GM19193 (cell line): ENCODE measurements around the gene C12orf75.

Experiments used
- POLR2A ChIP-seq: IDR thresholded peaks from 4 replicates; pipeline ENCODE4 v1.6.1; 2011; ENCODE audit not compliant: insufficient read depth, insufficient read length; ENCODE audit errors: extremely low read depth

Gene C12orf75

DNA sequence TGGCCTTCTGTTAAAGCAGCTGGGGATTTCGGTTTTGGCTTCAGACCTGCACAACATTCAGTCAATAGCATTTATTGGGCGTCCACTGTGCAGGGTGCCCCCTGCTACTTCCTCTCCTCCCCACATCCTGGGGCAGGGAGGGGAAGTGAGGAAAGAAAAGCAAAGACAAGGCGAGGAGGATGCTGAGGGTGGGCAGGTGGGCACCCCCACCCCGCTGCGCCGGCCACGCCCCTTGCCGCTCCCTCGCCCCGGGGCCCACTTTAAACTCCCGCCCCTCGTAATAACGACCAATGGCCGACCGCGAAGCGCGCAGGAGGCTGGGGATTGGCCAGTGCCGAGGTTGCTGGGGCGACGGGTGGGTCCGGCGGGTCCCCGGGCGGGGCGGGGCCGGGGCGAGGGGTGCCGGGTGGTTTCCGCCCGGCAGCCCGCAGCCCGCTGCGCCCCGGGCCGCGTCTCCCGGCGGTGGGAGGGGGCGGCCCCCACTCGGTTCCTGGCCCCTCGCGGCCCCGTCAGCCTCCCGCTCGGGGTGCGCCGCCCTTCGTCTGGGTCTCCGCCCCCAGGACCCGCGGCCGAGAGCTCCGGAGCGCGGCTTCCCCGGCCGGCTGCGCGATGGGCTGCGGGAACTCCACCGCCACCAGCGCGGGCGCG lies at the start of gene C12orf75:
TSS of gene C12orf75 (plus strand) at position 409 of the 648 bp plus-strand sequence. CDS start at position 610, 201 bp downstream.
- peak; percentile 50 for TF ChIP-seq POLR2A

- TF ChIP-seq POLR2A, result no peak
These were observed 49.4 kb upstream of the C12orf75 start for GRCh38 chr12:105280966-105281693.

GRCh38 chr12:105281694-105282049 lies 48.8 kb upstream of the C12orf75 start:
- TF ChIP-seq POLR2A, result no peak

DNA sequence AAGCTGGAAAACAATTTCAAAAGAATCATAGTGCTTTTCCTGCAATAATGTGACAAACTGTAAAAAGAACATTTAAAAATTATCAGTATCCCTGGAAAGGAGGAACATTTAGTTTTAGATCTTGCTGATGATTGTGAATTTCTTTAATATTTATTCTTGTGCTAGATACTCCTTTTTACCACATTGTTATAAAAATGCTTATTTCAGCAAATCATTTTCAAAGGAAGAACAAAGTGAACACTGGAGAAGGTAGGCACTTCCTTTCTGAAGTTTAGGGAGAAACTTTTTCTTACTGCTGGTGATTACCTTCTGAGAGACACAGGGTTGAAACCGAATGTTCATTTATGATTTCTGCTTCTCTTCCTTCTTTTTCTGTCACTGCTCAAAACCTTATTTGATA lies 45.1 kb upstream of the C12orf75 start:
- TF ChIP-seq POLR2A, result no peak

DNA sequence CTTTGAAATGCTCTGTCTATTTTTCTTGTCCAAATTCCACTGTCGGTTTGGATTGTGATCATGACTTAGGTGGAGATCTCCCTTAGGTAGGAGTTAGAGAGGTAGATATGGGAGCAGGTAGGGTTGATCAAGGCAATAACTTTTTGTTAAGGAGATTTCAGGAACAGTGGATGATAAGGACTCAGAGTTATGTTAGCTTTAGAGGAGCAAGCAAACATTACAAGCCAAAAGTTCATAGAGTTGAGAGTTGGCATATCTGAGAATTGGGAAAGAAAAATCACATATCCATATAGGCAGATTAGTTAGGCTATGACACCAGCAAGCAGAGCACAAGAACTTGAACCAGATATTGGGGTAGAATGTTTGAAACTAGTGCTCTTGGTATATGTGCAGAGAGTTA lies 43.1 kb upstream of the C12orf75 start:
- no peak for TF ChIP-seq POLR2A

DNA sequence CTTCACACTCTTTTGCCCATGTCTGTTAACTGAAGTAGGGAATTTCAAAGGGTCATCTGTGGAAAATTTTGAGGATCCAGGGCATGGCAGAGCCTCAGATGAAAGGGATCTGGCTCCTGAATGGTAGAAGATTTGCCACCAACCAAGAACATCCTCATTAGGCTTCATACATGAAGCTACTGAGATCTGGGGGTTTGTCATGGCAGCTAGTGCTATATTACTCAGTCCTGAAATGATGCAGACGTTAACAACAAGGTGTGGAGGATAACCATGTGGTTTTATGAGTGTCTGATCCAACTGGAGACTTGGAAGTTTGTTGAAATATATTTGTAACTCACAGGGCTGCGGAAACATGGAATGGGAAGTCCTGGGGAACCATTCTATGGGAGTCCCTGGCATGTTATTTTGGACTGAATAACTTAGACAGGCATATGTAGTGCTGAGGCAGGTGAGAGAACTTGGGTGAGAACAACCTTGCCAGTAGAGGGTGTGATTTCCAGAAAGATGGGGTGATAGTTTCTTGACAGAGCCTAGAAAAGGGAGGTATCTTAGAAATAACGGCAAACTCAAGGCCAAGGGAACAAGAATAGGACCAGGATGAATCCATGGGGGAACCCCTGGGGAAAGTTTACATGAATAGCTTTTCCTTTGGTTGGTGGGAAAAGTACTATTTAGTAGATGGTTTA lies 42.0 kb upstream of the C12orf75 start:
- TF ChIP-seq POLR2A, result no peak

DNA sequence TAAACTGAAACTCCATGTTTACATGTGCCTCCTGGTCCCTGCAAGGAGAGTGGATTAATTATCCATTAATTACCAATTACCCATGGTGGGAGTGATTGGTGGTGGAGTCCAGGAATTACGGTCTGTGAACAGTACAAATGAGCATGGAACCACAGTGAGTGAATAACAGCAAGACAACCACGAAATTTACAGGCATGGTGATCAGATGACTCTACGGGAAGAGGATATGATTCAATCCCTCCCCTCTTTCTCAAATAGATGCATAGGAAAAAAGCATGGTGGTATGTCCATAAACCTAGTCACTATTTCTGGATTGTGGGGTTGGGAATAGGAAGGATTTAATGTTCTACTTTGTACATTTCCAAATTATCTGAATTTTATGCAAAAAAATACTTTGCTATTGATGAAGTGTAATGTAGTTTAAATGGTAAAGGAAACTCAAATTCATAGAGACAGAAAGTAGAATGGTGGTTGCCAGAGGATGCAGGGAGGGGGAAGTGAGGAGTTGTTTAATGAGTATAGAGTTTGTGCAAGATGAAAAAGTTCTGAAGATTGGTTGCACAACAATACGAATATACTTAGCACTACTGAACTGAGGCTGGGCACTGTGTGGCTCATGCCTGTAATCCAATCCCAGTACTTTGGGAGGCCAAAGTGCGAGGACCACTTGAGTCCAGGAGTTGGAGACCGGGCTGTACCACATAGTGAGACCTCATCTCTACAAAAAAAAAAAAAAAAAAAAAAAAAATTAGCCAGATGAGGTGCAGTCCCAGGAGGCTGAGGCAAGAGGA lies 41.2 kb upstream of the C12orf75 start:
- no peak for TF ChIP-seq POLR2A

DNA sequence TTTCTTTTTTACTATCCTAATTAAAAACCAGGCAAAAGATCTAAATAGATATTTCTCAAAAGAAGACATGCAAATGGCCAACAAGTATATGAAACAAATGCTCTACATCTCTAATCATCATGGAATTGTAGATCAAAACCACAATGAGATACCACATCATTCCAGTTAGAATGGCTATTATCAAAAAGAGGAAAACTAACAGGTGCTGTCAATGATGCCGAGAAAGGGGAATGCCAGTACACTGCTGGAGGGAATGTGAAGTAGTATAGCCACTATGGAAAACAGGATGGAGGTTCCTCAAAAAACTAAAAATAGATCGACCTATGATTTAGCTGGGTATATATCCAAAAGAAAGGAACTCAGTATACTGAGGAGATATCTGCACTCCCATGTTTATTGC lies 39.0 kb upstream of the C12orf75 start:
- no peak for TF ChIP-seq POLR2A

DNA sequence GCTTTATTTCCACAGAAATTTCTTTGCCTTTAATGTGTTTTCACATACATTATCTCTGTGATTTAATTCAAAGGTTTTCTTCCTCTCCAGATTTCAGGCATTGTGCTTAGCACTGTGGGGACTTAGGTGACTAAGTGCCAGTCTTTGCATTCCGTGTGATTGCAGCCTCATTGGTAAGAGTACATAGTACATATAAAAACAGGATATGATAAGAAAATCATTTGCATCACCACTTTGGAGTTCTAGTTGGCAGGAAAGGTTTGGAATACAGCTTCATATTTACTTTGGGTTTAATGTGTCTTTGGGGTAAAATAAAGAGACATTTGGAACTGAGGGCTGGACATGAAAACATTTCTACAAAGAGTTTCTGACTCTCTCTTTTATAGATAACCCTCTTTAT lies 37.8 kb upstream of the C12orf75 start:
- no peak for TF ChIP-seq POLR2A

DNA sequence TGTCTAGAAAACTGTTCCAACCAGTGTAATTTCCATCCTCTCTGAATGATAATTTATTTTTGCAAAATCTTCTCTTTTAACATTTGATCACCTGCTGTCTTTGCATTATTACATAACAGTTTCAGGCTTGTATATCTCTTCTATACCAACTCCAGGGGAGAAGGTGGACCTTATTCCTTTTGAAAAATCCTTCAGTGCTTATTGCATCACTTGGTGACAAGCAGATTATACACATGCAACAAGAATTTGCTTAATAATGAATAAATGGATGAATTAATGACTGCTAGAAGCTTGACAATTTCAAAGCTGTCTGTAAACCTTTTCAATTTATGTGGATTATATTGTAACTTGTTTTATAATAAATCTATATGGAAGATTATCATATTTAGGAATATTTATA lies 37.3 kb upstream of the C12orf75 start:
- TF ChIP-seq POLR2A, result no peak

DNA sequence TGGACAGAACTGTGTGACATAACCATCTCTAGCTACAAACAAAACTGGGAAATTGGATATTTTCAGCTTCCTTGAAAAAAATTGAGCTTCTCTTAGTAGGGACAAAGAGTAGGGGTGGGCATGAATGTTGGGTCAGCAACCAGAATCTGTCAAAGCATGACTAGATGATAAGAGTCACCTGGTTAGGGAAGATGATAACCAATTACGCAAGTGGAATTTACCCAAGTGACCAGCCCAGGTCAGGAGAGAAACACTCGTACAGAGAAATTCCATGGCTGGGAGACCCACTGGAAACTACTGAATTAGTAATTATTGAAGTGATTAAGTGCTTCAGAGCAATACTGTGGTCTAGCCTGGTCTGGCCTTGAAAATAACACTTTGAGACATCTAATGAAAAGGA lies 36.3 kb upstream of the C12orf75 start:
- TF ChIP-seq POLR2A, result no peak

DNA sequence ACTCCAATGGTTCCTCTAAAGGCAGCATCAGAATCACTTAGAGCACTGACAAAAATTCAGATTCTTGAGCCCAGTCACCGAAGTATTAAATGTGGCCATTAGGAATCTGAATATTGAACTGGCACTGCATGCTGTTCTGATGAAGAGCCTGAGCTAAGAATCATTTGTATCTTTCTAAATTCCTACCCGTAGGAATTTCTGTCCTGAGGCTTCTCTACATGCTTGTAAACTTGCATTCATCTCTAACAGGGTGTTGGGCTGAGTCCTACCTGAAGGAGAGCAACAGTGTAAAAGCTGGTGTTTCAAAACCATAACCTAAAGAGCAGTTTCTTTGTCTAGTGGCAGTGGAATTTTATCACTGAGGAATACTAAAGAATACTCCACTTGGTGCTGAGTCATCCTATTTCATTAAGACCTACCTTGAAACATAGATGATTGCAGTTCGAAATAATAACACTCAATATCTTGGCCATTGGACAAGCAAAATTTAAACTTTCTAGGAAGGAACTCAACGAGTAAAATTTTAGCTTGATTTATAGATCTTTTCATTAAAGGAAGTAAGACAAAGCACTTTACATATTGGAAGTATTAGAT lies 35.5 kb upstream of the C12orf75 start:
- no peak for TF ChIP-seq POLR2A

DNA sequence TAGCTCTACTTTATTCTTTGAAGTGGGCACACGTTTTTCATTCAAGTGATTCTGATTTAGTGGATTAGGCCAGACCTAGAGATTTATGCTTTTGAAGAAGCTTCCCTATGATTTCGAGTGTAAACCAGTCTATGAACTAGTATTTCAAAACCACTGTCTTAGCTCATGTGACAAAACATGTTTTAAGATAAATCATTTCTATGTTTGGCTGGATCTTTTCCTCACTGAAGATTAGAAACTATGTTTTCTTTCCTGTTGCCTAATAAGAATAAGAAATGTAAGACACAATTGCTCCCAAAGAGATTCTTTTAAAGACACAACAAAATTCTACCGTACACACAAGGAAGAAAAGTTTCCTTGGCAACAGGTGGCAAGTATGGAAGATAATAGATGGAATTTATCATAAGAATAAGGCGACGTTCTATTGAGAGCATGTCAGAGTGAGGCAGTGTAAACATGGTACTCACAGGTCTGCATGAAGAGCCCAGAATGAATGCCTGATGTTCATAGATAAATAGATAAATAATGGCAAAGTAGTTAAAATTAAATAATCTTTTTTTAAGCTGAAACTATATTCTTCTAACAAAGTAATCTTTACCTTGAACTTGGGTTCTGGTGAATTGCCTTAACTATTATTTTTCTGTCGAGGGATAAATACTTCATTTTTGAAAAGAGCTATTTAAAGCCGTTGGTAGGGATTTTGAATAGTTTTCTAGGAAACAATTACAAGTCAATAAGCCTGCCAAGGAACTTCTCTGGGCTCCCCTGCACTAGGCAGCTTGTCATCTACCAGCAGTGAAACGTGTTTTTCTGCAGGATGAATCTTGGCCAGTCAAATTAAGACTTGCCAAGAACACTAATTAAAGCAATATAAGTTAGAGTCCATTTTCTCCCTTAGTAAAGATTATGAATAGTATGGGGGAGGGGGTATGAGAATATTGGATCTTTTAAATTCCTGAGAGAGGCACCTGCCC lies 34.1 kb upstream of the C12orf75 start:
- TF ChIP-seq POLR2A, result no peak

DNA sequence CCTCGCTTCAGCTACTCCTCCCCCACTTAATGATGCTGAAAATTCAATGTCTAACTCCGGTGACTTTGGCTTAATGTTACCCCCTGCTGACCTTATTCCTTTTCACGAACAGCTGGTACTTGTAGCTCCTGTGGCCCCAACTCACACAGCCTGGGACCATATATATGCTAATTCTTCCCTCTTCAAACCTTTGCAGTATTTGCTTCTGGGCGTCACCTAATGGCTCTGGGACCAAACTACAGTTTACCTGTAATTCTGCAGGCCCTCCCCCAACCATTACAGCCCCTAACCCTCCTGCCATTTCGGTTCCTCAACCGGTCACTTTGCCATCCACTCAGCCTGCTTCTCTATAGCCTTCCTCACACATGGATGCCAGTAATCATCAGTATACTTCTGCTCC lies 29.6 kb upstream of the C12orf75 start:
- TF ChIP-seq POLR2A, result no peak
